ENCODE data around the gene ACER3.

- TF ChIP-seq, protein P1, sequence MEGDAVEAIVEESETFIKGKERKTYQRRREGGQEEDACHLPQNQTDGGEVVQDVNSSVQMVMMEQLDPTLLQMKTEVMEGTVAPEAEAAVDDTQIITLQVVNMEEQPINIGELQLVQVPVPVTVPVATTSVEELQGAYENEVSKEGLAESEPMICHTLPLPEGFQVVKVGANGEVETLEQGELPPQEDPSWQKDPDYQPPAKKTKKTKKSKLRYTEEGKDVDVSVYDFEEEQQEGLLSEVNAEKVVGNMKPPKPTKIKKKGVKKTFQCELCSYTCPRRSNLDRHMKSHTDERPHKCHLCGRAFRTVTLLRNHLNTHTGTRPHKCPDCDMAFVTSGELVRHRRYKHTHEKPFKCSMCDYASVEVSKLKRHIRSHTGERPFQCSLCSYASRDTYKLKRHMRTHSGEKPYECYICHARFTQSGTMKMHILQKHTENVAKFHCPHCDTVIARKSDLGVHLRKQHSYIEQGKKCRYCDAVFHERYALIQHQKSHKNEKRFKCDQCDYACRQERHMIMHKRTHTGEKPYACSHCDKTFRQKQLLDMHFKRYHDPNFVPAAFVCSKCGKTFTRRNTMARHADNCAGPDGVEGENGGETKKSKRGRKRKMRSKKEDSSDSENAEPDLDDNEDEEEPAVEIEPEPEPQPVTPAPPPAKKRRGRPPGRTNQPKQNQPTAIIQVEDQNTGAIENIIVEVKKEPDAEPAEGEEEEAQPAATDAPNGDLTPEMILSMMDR (IDR thresholded peaks at IDR 0.05): no peak
- TF ChIP-seq POLR2A (IDR thresholded peaks at IDR 0.05): no peak
Observed at GRCh38 chr11:77057938-77058474, 197.3 kb downstream of the ACER3 start.

Data from heart left ventricle (tissue), 13 donors.